Measurements from ENCODE around the gene SKP1.

SKP1 gene

GRCh38 chr5:134143431-134143830 lies 33.3 kb downstream of the SKP1 start:
- no peak for DNase-seq

DNA sequence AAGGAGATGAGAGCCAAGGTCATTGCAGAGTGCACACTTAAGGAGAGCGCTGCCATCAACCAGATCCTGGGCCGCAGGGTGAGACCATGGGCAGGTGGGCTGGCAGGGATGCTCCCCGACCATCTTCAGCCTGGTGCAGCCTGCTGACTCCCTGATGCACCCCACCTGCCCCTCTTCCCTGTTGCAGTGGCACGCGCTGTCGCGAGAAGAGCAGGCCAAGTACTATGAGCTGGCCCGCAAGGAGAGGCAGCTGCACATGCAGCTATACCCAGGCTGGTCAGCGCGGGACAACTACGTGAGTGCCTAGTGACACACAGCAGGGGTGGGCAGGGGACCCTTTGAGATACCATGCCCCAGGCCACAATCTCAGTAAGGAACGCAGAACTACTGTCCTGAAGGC lies 33.9 kb downstream of the SKP1 start:
- no peak for DNase-seq

DNA sequence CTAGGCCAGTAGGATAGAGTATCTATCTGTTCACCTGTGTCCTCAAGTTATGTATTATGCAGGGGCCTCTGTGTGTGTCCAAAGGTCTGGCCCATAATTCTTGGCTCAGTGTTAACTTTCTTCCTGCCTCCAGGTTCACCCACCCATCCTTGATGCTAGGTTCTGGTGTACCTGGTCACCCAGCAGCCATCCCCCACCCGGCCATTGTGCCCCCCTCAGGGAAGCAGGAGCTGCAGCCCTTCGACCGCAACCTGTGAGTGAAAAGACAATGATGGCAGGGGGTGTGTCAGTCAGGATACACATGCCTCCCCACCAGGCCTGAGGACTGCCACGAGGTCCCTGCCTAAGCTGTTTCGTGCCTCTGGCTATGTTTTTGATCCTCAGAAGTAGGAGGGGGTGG lies 34.7 kb downstream of the SKP1 start:
- no peak for DNase-seq

DNA sequence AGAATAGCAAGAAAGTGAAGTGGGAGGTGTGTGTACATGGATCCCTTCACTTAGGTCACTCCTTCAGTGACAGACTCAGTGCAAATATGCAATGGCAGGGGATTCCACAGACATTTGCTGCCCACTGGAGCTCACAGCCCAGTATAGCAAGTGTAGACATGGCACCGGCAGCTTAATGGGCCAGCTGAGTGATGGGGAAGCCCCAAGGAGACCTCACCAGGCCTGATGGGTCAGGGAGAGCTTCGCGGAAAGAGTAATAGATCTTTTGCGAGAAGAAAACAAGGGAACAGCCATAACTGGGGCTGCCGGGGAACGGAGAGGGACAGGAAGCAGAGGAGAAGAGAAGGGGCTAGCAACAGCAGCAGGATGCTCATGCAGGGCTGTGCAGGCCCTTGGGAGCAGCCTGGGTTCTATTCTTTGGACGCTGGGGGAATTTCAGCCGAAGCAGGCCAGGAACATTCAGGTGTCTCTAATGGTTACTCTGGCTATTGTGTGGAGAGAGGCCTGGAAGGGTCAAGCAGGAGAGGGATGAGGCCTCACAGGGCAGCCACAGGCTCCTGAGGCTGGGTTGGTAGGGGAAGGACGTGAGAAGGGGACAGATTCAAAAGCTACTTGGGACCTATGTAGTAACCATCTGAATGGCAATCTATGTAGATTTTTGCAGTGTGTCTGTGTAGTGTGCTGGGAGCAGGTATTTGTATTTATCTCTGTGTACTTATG lies 35.3 kb downstream of the SKP1 start:
- no peak for DNase-seq

GRCh38 chr5:134140530-134141201 lies 36.1 kb downstream of the SKP1 start:
- DNase-seq: peak; percentile 51

DNA sequence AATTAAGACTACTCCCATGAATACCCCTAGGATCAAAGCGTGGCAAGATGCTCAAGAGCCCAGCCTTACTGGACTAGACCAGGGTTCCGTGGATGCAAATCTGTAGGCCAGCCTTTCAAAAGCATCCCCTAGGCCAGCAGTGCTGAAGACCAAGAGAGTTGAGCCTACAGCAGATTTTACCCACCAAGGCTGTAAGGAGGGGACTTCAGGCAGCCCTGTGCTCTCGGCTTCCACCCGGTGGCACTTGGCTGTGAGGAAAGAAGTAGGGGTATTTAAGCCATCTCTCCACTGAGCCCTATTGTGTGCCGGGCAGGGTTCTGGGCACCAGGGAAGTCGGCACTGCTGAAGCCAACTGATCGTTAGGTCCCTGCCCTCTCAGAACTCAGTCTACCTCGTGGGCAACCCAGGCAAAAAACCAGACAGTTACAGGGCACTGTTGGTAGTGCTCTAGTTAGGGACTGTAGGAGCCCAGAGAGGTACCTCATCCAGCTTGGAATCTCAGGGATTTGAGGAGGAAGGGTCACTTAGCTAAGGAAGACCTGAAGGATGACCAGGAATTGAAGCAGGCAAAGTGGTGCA lies 36.8 kb downstream of the SKP1 start:
- no peak for DNase-seq

- no peak for DNase-seq
Measured at GRCh38 chr5:134139377-134139851, 37.3 kb downstream of the SKP1 start.

DNA sequence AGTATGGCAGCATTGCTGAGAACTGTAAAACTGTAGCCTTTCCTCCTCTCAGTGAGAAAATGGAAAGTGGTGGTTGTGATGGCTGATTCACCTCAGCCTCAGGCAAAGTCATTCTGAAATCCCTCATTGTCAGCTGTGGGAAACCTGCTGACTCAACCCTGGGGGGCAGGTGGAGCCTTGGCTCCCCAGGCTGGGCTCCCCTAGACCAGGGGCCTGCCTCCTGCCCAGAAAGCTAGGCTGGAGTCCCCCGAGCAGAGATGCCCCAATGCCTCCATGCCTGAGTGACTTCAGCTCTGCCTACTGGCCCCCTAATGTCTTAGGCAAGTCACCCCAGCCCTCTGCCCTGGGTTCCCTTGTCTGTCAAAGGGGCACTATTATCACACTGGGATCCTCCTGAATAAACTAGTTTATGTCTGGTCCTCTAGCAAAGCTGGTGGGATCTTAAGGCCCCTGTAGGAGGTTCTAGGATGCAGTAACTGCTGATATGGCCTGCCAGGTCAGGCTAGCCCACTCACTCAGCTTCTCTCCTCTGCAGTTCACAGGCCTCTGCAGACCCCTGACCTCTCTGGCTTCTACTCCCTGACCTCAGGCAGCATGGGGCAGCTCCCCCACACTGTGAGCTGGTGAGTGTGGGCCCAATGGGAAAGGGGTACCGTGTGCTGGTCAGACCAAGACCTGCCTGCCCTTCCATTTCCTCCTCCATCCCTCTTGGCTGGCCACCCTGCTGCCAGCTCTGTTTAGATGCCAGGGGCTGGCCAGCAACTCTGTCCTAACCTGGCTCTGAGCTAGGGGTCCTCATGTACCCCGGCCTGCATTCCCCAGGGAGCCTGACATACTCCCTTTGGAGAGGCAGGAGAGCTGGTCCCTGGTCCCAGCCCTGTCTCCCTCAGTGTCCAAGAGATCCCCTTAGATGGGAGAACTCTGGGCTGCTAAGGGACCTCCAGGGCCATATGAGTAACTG lies 38.1 kb downstream of the SKP1 start:
- peak; percentile 45 for DNase-seq

DNA sequence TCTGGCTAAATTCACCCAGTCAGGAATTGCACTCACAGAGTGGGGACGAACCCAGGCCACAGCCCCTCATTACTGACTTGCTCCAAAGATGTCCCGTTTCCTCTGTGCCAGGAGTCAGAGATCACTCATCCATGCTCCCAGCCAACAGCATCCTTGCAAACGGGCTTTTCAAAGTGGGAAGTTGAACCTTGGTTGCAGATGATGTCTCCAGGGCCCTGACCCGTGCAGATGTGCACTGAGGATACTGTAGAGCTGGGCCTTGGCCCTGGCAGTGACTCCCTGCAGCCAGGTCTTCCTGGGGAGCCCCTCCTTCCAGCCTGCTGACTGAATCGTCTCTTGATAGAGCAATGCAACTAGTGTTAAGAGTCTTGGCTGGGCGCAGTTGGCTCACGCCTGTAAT lies 40.0 kb downstream of the SKP1 start:
- no peak for DNase-seq

DNA sequence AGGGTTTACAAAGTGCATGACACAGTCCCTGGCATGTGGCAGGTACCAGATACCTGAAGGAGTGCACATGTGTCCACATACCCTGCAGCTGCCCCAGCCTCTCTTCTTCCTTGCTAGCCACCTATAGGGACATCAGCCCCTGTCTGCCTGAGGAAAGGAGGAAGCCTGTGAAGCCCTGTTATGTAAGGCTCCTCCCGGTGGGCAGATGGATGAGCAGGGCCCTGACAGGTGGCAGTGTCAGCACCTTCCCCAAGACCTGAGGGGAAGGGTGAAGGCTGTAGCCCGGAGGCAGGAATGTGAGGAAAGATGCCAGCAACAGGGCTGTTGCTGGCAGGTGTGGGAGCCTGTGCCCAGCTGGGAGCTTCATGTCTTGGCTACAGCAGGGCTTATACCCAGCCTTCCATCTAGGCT lies 40.5 kb downstream of the SKP1 start:
- DNase-seq: no peak

DNA sequence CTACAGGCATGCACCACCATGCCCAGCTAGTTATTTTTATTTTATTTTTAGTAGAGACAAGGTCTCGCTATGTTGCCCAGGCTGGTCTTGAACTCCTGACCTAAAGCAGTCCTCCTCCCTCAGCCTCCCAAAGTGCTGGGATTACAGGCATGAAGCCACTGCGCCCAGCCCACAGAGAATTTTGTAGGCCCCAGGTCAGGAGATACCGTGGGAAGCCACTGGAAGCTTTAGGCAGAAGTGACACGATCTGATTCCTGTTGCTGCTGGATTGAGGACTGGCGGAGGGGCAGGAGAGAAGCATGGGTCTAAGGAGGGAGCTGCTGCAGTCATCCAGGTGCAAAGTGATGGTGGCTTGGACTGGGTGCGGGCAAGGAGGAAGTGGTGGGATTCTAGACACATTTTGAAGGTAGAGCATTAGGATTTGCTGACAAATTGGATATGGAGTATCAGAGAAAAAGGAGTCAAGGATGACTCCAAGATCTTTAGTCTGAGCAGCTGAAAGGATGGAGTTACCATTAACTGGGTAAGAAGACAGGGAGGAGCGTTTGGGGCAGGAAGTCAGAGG lies 41.6 kb downstream of the SKP1 start:
- DNase-seq: no peak

- DNase-seq: no peak
Measured at GRCh38 chr5:134133995-134134541, 42.7 kb downstream of the SKP1 start.

GRCh38 chr5:134133188-134133994 lies 43.4 kb downstream of the SKP1 start:
- no peak for DNase-seq

DNA sequence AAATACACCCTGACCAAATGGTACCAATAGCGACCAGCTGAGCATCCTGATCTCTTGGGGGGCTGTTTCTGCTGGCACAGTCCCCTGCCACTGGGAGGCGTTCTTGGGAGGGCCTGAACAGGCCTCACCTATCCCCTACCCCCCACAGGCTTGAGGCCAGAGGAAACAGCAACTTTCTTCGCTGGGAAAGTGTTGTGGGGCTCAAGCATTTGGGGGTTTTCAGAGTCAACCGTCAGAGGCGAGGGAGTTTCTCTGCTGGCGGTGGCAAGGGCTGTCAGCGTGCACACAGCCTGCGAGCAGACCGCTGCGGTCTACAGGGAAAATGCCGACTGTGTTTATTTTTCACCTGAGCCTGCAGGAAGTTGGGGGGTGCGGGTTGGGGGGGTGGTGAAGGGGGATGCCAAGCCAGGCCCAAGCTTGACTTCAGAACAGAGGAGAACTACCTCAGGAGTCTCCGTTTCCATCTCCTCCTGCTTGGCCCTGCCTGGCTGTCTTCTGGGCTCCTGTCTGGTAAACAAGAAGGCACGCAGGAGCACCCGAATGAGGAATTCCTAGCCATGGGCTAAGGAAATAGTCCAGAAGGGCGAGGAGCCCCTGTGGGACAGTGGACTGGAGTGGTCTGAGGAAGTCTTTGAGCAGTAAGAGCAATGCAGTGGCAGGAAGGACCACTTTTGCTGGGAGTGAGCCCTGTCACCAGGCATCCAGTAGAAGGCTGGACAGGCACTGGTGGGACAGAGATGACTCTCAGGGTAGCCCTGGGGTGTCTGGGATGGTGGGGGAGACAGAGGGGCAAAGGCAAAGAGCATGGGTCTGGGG lies 44.2 kb downstream of the SKP1 start:
- DNase-seq: peak; percentile 34

DNA sequence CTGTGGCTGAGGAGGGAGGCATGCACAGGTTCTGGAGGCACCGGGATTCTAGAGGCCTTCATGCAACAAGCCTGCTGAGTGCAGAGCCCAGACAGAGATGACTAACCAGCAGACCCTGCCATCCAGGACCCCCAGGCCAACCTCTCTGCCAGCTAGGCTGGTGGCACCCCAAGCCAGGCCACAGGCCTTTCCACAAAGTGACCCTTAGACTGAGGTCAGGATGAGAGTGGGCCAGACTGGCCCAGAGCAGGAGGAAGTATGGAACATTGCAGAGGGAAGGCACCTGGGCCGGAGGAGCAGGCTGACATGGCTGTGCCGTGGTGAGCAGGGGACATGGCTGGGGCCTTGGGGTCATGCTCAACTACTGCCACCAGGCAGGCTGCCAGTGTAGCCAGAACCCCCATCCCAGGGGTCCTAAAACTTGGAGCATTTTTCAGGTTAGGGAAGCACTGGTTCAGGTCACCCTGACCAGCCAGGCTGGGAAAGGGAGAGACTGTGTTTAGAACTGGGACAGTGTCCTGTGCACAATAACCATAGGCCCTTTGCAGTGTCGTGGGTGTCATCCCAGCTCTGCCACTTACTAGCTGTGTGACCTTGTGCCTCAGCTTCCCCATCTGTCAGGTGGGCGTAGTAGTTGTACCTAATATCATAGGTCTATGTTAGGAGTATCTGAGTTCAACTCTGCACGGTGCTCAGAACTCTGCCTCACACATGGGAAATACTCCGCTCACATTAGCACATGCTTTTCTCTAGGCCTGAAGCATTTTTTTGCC lies 45.0 kb downstream of the SKP1 start:
- DNase-seq: no peak

DNA sequence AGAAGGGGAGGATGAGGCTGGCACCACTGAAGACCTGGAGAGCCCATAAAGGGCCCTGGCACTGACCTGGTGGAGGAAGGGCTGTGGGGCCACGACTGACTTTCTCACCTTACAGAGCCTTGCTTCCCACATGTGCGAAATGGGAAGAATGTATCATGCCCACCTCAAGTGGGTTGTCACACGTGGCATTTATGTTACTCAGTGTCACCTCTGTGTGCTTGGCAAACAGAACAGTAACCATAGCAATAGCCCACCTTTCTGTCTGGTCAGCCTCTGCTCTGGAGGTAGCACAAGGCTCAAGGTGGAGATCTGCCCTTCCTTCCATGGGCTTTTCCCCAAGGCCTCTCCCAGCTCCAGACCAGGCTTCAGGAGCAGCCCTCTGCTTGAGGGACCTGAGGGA lies 45.6 kb downstream of the SKP1 start:
- DNase-seq: peak; percentile 44

GRCh38 chr5:134130239-134130945 lies 46.4 kb downstream of the SKP1 start:
- DNase-seq: no peak

DNA sequence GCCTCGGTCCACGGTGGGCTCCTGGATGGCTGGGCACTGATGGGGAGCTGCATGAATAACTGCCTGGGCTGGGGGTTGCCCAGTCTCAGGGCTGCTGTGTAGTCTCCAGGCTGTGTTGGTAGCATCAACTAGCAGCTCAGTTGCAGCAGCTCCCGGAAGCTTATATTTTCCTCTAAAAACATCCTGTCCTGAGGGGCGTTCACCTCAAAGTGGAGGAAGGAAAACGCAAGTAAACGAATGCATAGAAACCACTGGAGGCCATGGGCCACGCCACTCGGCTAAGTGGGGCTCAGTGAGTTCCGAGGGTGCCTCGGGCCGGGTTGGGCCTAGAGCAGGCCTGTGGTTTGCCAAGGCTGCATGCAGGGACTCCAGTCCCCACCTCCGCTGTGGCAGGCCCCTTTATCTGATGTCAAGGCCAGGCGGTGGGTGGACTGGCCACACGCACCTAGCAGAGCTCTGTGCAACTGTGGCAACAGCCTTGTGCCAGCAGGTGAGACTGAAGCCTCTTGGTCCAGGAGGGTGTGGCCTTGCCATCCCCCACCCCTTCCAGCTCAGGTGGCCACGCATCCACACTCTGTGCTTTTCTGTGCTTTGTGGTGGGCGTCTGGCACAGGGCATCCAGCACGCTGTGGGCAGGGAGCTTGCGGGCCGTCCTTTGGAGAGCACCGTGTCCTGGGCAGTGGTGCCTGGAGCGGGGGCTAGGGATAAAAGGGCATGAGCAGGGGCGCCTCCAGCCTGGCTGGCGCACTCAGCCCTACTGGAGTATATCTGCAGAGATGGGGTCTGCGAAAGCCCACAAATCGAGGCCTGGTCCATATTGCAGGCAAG lies 47.1 kb downstream of the SKP1 start:
- DNase-seq: no peak
